Mammary epithelial cell (primary cell): ENCODE data around the gene STX16.

Experiments
- CTCF ChIP-seq, 2 donors: IDR thresholded peaks in 1 of 2; conservative IDR thresholded peaks in 1 of 2; 2 replicates each; pipeline ENCODE4 v1.5.1; 2011 to 2012; ENCODE audit warnings: inconsistent platforms in 2 of 2, low read length in 2 of 2, mild to moderate bottlenecking in 2 of 2, control low read depth in 1 of 2, low read depth in 1 of 2; ENCODE audit not compliant: insufficient read depth in 1 of 2; ENCODE audit errors: extremely low read depth in 1 of 2
- EZH2 ChIP-seq: IDR thresholded peaks from 2 replicates; pipeline ENCODE4 v1.6.1; 2012; ENCODE audit warnings: low read length, inconsistent platforms, borderline replicate concordance

- TF ChIP-seq EZH2, result no peak
- TF ChIP-seq CTCF (conservative IDR thresholded peaks at IDR 0.05 in 1 of 2, IDR thresholded peaks at IDR 0.05 in 1 of 2; ENCODE audit: extremely low read depth in 1 of 2, insufficient read depth in 1 of 2, low read depth in 1 of 2, low read length in 2 of 2), result no peak
Measured at GRCh38 chr20:58677808-58678207, 26.7 kb downstream of the STX16 start.
